ENCODE results near the gene WDR54. TPM values are rescaled to one million over a fixed set of nuclear protein-coding genes. Genes with fewer than 3 reads are reported as not detected.

WDR54 gene
- polyA plus RNA-seq, 3 donors: 5.5 to 7.2 (median 6.6) TPM

DNA sequence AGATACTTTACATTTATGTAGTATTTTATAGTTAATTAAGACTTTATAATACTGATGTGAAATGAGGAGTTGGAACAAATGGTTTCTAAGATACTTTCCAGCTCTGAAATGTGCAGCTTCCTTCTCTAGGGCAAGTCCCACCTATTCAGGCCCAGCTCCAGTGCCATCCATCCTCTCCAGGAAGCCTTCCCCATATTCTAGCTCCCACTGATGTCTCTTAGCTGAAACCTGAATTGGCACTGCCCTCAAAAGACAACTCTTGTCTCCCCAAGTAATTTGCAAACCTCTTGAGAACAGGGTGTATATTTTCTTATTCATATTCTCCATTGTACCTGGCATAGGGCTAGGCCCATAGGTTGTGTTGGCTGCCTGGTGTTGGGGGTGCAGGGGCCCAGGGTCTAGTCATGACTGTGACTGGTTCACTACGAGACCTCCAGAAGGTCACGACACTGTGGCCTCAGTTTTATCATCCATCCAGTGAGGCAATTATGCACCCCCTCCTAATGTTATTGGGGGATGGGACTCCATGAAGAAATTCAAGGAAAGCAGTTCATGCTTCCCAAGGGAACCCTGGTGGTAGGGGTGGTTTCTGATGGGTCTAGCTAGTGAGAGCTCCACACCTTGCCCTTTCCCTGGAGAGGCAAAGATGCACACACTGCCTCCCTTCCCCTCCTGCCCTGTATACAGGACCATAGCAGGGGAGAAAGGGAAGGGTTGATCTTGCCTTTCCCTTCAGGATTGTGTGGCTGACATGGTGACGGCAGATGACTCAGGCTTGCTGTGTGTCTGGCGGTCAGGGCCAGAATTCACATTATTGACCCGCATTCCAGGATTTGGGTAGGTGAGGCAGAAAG lies 2.8 kb downstream of the WDR54 start:
- WGBS, 3 donors: 51 to 92% (median 88%) methylated on average over 5 of the region's 5 CpGs

DNA sequence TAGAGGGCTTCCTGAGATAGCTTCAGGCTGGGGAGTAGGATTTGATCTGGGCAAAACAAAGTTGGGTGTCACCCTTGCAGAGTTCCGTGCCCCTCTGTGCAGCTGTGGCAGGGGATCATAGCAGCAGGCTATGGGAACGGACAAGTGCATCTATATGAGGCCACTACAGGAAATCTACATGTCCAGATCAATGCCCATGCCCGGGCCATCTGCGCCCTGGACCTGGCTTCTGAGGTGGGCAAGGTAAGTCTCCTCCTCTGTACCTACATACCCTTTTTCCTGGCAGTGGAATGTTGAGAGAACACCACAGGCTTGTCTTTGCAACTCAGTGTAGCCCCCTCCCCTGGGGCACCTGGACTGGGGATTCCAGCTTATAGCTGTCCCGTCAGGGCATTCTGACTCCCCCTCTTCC lies 3.5 kb downstream of the WDR54 start:
- no peak overlapping the region for H3K27ac ChIP-seq (ENCODE audit: low read depth, low read length)
- 72 to 91% (median 83%) methylated on average over 5 of the region's 5 CpGs for WGBS, 3 donors

More for the DNA sequence above, 2.8 kb downstream of the WDR54 start:
- no peak overlapping the region for H3K27ac ChIP-seq (ENCODE audit: low read depth, low read length)

DNA sequence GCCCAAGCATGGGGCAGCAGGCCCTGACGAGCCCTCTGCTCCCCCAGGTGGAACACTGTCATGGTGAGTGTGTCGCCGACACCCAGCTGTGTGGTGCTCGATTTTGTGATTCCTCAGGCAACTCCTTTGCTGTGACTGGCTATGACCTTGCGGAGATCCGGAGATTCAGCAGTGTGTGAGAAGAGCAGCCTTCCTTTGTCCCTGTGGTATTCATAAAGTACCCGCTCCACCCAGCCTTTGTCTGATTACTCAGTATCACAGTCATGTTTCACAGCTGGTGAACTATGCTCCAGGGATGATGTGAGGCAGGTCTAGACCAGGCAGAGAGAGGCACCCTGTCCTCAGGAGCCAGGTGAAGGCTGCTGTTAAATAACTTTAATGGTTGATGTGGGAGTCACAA lies 4.0 kb downstream of the WDR54 start:
- WGBS, 3 donors: 77 to 88% (median 85%) methylated on average over 7 of the region's 7 CpGs
- no peak overlapping the region for H3K27ac ChIP-seq (ENCODE audit: low read depth, low read length)

DNA sequence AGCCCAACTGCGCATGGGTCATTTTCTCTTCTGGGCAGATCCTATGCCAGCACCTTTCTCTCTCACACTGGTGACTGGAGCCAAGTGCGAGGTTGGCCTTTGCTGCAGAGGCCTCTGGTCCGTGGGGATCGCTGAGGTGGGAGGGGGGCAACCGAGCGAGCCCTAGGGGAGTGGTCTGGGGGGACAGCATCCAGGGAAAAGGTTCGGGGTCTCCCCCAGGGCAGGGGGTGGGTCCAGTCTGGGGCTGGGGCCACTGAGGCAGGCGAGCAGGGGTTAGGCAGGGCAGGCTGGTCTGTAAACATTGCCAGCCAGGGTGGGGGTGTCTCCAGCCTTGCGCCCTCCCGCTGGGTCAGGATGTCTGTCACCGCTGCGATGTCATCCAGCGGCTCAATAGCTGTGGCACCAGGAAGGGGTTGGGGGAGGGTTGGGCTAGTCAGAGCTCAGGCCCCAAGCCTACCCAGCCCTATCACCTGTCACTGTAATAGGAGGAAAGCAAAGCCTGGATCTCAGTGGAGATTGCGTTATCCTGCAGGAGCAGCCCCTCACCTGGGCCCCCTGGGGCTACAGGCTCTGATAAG lies 4.7 kb downstream of the WDR54 start:
- 84 to 88% (median 85%) methylated on average over 13 to 14 of the region's 14 CpGs for WGBS, 3 donors

DNA sequence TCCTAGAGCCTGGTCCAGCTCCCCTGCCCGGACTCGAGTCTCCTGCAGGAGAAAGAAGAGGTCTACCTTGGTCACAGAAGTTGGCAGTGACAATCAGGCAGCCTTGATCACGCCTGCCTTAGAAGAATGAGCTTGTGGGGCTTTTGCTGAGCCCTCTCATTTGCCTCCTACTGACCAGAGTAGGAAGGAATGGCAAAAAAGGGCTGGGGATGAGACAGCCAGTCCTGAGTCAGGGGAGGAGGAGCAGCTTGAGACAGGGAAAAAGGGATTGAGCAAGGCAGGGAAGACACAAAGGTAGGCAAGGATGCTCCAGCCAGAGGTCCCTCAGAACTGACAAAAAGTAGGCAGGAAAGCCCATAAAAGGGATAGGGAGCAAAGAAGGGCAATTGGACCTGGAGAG lies 6.0 kb downstream of the WDR54 start:
- H3K27ac ChIP-seq (ENCODE audit: low read depth, low read length): no peak overlapping the region
- WGBS, 3 donors: 74 to 86% (median 80%) methylated on average over 3 of the region's 3 CpGs

More for the DNA sequence above, 4.7 kb downstream of the WDR54 start:
- no peak overlapping the region for H3K27ac ChIP-seq (ENCODE audit: low read depth, low read length)

DNA sequence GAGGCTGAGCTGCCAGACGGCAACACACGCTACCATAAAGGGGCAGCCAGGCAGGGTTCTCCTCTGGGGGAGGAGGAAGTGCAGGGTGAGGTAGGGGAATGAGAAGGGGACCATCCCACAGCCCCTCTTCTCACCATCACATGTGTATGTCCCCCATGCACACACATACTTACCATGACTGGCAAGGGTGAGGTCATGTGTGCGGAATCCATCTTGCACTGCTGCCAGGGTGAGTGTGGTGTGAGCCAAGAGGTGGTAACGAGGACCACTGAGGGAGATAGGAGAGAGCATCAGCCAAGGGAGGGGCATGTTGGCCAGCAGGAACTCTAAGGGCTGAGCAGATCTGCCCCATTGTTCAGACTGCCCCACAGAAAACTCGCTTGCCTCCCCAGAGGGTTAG lies 7.1 kb downstream of the WDR54 start:
- 86 to 93% (median 90%) methylated on average over 5 of the region's 5 CpGs for WGBS, 3 donors
- no peak overlapping the region for H3K27ac ChIP-seq (ENCODE audit: low read depth, low read length)

DNA sequence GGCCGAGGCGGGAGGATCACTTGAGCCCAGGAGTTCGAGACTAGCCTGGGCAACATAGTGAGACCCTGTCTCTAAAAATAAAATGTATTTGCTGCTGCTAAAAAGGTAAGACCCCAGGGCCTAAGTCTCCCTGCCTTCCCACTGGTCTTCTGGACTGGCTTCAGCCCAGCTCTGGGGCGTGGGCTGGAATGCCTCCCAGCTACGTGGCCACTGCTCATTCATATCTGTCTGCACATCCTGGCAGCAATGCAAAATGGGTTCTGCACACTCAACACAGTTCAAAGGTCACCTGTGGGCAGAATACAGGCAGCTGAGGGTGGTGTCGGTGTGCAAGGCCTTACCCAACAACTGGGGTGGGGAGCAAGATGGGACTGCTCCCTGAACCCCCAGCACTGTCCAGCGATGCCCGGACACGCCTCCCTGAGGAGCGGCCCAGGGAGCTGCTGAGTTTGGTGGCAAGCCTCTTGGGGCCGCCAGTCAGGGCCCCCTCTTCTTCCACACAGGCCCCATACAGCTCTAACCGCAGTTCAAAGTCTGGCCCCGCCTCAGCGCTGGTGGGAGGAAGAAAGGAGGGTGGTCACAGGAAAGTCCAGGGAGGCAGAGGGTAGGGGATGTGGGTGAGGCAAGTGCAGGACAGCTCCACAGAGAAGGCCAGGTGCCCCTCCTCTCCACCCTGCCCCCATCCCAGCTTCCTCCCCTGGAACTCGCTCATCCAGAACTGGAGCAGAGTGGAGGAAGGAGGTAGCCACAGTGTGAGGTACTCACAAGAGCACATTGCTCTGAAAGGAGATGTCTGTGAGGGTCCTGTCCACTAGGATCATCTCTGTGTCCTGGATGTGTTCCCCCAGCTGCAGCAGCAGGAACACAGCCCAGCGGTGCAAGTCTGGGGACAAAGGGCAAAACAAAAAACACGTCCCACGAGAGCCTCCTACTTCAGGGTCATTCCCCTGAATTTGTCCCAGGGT lies 8.2 kb downstream of the WDR54 start:
- H3K27ac ChIP-seq (ENCODE audit: low read depth, low read length): no peak overlapping the region
- 84 to 87% (median 84%) methylated on average over 18 of the region's 18 CpGs for WGBS, 3 donors

DNA sequence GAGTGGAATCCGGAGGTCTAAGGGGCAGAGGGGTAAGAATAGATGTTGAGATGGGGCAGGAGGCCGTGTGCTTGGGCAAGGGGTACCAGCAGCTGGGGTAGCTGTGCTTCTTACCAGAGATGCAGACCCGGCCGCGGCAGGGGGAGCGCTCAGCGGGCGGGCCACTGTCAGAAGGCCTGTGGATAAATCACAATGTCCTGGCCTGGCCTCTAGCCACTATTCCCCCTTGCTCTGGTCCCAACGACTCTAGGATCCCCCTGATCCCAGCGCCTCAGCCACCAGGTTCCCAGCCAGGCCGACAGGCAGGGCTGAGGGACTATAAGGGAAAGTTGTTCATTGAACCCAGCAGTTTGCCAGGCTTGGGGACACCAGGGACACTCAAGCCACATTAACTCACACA lies 9.0 kb downstream of the WDR54 start:
- H3K27ac ChIP-seq (ENCODE audit: low read depth, low read length): no peak overlapping the region
- 88 to 90% (median 90%) methylated on average over 9 to 11 of the region's 11 CpGs for WGBS, 3 donors

DNA sequence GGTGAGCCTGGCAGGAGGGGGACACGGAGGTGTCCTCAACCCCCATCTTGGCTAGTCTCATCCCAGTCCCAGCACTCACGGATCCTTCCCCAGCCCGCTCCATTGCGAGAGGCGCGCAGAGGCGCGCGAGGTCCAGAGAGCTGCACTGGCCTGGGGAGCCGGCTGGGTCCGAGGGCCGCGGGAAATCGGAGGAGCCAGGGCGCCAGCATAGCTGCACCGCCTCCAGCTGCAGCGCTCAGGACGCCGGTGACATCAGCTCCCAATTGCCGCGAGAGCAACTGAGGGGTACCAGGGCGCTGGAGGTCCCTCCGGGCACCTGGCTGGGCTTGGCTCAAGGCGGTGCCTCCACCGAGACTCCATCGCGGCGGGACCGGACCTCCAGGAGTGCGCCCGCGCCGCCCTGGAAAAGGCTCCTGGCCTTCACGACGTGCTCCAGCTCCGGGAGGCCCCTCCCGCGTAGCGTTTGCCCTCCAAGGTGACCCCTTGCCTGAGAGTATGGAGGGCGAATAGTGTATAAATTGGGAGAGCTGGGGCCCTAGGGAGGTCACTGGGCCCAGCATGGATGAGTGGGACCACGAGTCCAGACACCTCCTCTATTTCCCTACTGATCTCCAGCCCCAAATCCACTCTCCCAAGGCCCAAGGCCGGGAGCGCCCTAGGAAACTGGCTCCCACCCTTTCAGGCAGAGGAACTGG lies 14.7 kb downstream of the WDR54 start:
- WGBS, 3 donors: 77 to 87% (median 86%) methylated on average over 43 of the region's 43 CpGs
- H3K27ac ChIP-seq (ENCODE audit: low read depth, low read length): no peak overlapping the region

DNA sequence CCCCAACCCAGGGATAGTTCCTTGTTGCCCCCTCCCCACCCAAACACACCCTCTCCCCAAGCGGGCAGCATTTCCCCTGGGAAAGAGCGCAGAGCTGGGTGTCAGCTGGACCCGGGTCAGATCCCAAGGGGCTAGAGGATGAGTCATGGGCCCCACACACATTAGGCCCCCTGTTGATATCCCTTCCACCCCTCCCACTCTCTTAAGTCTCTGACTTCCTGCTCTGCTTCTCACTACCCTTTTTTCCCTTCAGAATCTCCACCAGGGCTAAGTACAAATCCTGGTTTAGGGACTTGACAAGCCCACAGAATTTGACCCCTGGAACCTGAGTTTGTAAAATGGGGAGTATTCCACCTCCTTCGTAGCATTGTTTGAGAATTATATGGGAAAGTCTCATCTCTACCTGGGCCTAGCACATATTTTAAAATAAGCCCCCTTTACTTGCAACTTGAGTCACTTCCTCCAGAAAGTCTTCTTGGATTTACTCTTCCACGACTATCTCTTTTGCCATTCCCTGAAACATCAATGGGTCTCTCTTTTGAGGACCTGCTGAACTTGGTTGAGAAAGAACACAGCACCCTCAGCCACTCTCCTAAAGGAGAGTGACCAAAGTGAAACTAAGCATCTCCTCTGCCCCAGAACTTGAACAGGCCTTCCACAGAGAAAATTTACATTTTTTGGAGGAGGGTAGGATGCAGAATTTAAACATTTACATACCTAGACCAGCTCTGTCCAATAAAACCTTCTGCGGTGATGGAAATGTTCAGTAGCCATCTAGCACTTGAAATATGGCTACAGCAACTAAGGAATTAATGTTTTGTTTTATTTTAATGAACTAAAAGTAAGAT lies 15.5 kb downstream of the WDR54 start:
- WGBS, 3 donors: 72 to 77% (median 72%) methylated on average over 6 of the region's 6 CpGs
- no peak overlapping the region for H3K27ac ChIP-seq (ENCODE audit: low read depth, low read length)

DNA sequence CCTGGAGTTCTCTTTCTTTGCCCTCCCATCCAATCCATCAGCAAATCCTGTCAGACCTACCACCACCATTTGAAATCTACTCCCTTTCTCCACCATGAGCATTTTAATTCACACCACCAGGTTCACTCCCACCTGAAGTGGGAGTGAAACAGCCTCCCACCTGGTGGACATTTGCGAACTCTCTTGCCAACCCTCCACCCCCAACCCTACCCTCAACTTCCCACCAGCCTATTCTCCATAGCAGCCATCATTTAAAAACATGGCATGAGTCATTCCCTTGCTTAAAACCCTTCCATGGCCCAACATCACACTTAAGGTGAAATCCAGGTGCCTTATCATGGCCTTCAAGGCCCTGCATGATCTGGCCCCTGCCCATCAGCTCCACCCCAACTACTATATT lies 16.7 kb downstream of the WDR54 start:
- no peak overlapping the region for H3K27ac ChIP-seq (ENCODE audit: low read depth, low read length)
- WGBS, 3 donors: 84 to 100% (median 100%) methylated on average over 1 of the region's 1 CpG

DNA sequence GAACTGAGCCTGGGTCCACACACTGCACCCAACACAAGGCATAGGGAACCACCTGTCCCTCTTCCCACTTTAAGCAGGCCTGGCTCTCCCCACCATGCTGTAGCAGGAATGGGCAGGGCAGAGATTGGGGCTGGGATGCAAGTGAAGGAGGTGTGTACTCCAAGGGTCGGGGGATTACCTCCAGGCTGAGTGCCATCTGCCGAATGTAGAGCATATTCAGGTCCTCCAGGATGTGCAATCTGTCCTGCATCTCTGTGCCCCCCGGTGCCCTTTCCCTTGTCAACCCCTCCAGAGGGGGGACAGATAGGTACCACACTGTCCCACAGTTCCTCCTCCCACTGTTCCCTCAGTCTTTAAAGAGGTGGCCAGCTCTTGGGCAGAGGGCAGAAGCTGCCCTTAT lies 17.8 kb downstream of the WDR54 start:
- no peak overlapping the region for H3K27ac ChIP-seq (ENCODE audit: low read depth, low read length)
- 13 to 33% (median 31%) methylated on average over 3 of the region's 3 CpGs for WGBS, 3 donors

DNA sequence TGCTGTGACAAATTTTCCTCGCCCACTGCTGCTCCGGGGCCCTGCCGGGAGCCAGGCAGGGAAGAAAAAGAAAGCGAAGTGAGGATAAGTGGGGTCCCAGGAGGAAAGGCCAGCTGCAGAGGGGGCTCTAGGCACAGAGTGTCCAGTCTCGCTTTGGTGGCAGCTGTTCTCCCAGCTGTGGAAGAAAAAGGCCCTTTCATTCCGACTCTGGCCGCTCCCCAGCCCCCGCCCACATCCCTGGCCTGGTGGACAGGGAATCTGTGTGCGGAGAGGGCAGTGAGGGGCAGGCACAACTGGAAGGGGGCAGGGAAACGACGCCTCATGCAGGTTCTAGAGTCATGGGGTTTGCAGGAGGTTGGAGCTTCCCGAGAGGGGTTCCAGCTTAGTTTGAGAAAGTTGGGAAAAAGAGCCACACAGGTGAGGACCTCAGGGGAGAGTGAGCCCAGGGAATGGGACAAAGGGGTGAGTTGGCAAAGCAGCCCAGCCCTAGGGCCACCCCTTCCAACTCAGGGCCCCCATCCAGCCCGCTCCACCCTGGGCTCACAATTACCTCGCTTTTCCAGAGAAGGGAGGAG lies 18.4 kb downstream of the WDR54 start:
- no peak overlapping the region for H3K27ac ChIP-seq (ENCODE audit: low read depth, low read length)
- WGBS, 3 donors: 3 to 16% (median 12%) methylated on average over 14 of the region's 14 CpGs

DNA sequence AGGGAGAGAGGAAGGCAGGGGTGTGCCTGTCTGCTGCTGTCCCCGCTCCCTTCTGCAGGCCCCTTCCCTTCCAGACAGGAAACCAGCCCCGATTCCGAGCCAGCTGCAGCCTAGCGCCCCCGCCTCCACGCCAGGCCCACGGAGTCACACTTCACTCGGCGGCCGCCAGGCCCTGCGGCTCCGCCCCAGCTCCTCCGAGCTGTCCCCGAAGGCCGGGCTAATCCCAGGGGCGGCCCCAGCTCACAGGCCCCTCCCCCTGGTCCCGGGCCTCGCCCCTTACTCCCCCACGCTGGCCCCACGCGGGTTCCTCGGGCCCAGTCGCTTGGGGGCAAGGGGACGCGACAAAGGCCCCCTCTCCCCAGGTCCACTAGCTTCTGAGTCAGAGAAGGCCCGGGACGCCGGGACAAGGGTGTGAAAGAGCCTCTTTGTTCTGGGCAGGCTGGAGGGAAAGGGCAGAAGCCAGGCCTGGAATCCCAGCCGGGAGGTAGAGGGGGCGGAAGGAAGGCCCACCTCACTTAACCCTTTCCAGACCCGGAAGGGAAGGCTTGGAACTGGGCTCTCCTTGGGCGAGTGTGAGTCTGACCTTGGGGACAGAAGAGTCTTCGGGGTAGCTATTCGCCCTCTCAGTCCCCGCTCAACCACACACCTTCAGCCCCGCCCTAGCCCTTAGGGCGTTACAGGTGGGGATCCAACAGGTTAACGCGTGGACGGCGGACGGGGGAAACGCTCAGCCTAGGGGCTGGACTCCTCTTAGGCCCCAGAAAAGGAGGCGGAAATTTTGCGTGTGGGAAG lies 19.0 kb downstream of the WDR54 start:
- WGBS, 3 donors: 5 to 13% (median 11%) methylated on average over 37 to 45 of the region's 45 CpGs

DNA sequence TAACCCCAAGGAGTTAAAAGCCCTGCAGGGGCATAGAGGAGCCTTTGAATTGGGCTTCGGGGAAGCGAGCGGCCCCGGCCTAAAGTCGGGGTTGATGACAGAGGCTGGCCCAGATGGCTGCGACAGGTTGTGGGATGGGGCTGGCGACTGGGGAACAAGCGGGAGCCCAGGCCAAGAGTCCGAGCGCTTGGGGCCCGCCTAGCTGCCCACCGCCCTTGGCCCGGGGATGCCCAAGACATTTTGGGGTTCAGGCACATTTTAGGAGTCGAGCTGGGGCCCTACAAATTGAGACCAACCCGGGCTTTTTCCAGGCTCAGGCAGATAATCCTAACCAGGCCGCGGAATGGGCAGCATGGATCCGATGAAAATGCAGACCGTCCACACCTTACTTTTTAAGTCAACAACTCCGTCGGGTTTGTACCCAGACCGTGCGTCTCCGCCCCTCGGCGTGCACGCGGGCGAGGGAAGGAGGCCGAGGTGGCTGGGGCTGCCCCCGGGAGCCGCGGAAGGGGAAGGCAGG lies 19.7 kb downstream of the WDR54 start:
- H3K27ac ChIP-seq (ENCODE audit: low read depth, low read length): no peak overlapping the region

More for the DNA sequence above, 19.0 kb downstream of the WDR54 start:
- no peak overlapping the region for H3K27ac ChIP-seq (ENCODE audit: low read depth, low read length)

More for the DNA sequence above, 19.7 kb downstream of the WDR54 start:
- WGBS, 3 donors: 9 to 34% (median 22%) methylated on average over 31 to 33 of the region's 33 CpGs

All from adipose tissue (tissue), 3 donors.